ENCODE data around the gene ANKRD11.
"Not testable (repeated sequence)": the region's sequence is repeated elsewhere in the genome, so short reads cannot be mapped to it uniquely, and the experiment has no call there.

The ANKRD11 gene

DNA sequence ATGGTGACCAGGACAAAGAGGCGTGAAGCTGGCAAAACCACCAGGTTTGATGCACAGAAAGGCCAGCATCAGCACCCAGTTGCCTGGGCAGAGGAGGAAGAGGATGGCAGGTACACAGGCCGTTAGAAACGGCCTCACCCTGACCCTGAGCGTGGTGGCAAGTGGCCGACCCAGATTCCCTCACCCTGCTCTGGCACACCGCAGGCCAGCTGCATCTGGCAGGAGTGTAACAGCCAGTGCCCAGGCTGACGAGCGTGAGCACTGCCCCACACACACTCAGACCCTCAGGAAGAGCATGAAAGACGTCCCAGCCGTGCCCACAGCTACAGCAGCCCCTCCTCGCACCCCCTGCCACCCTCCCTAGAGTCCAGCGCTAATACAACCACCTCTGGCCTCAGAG lies 82.0 kb downstream of the ANKRD11 start:
- in situ Hi-C loops (cut with MboI; ENCODE audit: low sequenced_read_pairs), result no loop called here

DNA sequence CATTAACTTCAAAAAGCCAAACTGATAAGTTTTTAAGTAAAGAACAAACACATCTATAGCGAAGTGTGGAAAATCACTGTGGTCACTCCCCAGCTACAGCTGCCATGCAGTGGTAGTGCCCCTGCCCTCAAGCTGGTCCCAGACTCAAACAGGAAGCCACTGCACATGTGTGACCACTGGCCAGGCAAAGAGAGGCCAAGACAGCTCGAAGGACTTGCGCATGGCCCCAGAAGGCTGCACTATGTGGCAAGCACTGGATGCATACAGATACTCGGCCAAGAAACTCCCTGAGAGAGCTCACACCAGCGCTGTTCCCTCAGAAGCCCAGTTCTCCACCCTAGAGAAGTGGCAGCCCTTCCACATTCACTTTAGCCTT lies 82.4 kb downstream of the ANKRD11 start:
- in situ Hi-C loops (cut with MboI; ENCODE audit: low sequenced_read_pairs), result no loop called here

DNA sequence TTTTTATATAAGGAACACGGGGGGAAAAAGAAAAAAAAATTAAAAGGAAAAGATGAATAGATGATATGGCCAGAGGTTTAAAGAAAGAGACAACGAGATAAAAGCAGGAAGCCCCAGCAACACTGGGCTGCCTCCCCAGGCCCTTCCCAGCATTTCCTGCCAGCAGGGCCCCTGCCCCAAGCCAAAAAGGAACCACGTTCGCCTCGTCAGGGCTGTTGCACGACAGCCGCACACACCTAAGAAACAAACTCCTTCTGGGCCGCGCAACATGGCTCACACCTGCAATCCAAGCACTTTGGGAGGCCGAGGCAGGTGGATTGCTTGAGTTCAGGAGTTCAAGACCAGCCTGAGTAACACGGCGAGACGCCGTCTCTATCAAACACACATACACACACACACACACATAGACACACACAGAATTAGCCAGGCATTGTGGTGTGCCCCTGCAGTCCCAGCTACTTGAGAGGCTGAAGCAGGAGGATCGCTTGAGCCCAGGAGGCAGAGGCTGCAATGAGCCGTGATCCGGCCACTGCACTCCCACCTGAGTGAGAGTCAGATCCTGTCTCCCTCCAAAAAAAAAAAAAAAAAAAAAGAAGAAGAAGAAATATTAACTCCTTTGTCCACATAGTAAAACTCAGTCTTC lies 83.0 kb downstream of the ANKRD11 start:
- in situ Hi-C loops (cut with MboI; ENCODE audit: low sequenced_read_pairs), result no loop called here

DNA sequence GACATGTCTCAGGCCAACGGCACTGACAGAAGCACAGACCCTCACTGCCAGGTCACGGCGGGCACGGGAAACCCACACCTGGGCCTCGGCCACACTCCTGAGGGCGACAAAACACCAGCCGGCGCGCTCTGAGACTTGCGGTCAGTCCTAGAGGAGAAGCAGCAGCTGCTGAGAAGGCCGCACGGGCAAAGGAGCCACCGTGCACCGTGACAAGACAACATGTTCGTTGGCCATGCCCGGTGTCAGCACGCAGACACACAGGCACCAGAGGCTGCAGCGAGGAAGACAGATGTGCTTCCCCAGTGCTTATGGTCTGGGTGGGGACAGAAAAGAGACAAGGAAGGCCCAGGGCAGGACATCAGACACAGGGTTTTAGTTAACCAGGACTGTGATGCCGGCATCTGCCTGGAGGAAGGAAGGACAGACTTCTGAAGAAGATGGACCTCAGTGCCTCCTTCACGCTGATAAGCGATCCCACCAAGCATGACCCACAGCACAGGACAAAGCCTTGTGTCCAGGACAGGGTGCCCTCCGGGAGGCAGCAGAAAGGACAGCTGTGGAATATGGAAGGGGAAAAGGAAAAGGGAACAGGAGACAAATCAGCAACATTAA lies 84.0 kb downstream of the ANKRD11 start:
- in situ Hi-C loops (cut with MboI; ENCODE audit: low sequenced_read_pairs), result no loop called here

DNA sequence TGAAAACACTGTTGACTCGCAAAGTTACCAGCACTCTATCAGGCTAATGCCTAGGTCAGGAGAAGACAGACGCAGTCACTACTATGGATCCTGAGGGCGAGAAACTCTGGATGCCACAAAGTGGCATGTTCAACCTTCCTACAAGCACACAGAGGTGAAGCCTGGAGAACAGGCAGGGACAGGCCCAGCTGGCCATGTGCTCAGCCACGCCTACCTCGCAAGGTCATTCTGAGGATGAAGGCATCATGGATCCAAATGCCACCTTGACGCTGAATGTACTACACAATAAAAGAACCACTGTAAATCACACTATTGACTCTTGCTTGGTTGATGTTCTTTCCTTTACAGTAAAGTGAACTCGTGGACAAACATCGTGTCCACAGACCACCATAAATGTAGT lies 85.8 kb downstream of the ANKRD11 start:
- in situ Hi-C loops (cut with MboI; ENCODE audit: low sequenced_read_pairs), result no loop called here

DNA sequence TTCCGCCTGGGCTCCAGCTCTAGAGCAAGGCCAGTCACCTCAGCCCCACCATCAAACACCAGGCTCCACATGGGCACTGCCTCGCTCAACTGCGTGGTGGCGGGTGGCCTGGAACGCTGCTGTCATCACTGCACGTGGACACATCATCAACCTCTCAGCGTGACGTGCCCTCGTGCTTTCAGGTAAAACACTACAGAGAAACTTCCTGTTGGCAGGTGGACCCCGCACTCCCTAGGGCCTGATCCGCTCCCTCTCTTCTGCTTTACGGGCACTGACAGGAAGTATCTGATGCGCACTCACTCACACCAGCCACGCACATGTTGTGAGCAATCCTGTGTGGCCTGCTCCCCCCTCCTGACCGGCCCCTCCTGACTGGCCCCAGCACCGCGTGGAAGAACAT lies 87.4 kb downstream of the ANKRD11 start:
- in situ Hi-C loops (cut with MboI; ENCODE audit: low sequenced_read_pairs), result no loop called here

DNA sequence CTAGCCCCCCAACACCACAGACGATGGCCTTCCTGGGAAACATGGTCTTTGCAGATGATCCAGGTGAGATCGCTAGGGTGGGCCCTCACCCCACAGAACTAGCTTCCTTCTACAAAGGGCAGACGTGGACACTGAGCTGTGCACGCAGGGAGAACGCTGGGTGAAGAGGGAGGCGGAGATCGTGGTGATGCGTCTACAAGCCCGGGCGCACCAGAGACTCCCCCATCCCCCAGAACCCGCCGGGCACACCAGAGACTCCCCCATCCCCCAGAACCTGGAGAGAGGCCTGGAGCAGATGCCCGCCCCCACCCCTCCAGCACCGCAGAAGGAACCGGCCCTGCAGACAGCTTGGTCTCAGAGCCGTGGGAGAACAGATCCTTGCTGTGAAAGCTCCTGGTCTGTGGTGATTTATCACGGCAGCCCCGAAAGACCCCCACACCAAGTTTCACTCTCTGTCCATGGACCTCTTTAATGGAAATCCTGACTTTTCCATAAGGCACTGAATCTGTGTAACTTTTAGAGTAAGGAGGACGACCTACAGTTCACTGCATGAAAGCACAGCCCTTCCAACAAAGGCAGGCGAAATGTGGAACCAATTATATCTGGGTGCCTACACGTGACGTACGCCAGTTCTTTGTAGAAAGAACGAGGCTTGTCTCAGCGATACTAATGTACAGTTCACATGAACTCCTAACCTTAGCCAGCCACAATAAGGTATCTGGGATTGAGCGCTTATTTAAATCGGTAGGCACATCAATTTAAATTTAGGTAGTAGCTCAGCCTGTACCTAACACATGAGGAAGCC lies 88.5 kb downstream of the ANKRD11 start:
- in situ Hi-C loops (cut with MboI; ENCODE audit: low sequenced_read_pairs), result no loop called here

DNA sequence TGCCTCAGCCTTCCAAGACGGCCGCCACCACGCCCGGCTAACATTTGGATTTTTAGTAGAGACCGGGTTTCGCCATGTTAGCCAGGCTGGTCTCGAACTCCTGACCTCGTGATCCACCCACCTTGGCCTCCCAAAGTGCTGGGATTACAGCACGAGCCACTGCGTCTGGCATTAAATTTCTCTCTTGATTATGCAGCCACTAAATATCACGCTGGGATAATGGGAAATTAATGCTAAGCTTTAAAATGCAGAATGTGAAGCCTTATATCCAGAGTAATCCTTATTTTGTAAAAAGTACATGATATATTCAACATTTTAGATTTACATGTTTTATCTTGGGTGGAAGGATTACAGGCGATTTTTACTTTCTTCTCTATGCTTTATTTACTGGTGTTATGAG lies 89.2 kb downstream of the ANKRD11 start:
- in situ Hi-C loops (cut with MboI; ENCODE audit: low sequenced_read_pairs), result no loop called here

DNA sequence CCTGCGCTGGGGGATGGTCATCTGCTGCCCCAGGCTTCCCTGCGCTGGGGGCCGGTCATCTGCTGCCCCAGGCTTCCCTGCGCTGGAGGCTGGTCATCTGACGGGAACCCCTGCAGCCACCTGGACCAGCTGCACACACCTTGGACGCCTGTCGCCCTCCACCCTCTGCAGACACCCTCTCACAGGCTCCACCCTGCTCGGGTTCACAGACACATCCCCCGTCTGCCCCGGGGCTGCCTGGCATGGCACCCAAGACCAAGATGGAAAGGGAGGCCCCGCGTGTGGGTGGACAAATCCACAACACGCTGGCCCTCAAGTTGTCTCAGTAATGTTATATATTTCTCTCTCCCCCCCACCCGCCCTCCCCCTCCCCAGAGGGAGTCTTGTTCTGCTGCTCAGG lies 89.6 kb downstream of the ANKRD11 start:
- in situ Hi-C loops (cut with MboI; ENCODE audit: low sequenced_read_pairs), result no loop called here

DNA sequence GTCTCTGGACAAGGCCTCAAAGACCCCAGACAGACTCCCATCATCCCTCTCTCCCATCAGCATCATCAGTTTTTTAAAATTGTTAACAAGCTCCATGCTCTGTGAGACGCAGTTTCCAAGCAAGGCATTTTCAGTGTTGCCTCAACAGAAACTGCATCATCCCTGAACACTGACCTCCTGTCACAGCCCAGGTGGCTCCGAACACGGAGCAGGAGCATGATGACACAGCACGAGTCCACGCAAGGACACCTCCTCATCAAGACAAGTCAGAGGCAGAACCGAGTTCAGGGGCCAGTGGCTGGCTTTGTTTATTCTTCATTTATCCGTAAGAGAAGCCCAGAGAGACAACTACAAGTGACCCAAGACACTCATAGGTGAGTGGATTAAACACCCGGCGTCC lies 91.4 kb downstream of the ANKRD11 start:
- in situ Hi-C loops (cut with MboI; ENCODE audit: low sequenced_read_pairs), result no loop called here

DNA sequence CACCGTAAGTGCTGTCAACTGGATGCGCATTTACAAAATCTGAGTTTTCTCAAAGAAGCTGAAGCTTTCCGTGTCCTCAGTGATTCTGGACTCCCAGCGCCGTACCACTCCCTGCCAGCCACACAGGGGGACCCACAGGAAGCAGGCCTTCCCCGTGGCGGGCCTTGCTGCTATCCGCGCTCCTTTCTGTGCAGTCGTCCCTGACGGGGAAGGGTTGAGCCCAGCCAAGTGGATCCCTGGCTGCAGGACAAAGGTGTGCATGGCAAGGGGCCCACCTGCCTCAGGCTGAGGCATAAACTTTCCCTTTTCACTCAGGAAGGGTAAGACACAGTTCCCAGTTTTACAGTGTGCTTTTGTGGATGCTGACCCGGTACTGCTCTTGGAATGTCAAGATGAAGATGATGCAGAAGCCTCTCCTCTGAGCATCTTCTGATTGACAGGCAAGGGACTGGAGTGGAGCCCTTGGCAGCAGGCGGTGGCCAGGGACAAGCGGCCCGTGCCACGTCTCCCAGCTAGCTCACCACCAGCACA lies 93.0 kb downstream of the ANKRD11 start:
- in situ Hi-C loops (cut with MboI; ENCODE audit: low sequenced_read_pairs), result no loop called here

DNA sequence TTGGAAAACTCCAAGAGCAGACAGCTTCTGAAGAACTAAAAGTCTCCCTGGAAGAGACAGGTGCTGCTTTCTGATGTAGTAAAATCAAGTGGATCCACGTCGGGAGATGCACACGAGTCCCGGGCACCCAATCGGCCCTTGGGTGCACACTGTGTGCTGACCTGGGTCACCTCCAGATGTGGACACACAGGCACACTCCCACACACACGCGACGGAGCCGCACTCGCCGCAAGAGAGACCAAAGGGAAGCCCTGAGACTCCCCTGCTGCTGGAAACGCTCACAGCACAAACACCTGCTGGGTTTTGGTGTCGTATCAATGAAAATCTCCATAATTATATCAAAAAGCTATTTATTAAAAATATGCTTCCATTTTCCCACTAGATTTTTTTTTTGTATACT lies 94.2 kb downstream of the ANKRD11 start:
- in situ Hi-C loops (cut with MboI; ENCODE audit: low sequenced_read_pairs), result no loop called here

DNA sequence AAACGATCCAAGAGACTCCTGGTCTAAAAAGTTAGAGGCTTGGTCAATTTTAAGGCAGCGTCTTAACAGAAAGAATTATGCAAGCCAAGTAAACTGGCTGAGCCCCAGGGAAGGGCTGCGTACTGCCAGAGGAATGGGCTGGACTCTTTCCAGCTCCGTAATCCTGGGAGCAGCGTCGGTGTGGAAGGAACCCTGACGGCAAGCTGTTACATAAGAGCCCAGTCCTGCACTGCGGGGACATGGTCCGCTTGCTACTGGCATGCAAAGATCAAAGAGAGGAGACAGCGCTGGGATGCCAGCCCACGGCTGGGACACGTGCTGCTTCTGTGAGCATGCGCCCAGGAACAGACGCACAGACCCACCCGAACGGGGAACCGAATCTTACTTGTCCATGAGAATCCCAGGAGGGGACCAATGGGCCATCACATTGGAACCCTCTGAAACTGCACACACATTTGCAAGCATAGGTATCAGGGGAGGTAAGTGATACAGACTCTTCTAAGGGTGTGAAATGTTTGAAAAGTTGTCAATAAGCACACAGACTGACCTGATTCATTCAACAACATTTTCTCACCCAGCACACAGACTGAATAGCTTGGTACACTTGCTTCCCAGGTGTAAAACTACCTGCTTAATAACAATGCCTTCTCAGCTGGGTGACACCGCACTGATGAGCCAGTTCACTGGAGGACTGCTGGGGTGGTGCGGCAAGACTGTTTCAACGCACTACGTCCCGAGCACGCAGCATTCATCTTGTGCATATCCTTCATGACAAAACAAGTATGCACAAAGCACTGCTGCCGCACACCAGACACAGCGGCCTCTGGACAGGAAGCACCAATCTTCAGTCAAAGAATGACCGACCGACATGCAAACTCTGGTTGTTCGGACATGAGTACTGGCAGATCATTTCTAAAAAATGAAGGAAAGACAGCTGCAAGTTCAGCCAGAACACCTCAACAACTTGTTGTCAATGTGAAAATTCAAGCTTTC lies 94.9 kb downstream of the ANKRD11 start:
- in situ Hi-C loops (cut with MboI; ENCODE audit: low sequenced_read_pairs), result no loop called here

DNA sequence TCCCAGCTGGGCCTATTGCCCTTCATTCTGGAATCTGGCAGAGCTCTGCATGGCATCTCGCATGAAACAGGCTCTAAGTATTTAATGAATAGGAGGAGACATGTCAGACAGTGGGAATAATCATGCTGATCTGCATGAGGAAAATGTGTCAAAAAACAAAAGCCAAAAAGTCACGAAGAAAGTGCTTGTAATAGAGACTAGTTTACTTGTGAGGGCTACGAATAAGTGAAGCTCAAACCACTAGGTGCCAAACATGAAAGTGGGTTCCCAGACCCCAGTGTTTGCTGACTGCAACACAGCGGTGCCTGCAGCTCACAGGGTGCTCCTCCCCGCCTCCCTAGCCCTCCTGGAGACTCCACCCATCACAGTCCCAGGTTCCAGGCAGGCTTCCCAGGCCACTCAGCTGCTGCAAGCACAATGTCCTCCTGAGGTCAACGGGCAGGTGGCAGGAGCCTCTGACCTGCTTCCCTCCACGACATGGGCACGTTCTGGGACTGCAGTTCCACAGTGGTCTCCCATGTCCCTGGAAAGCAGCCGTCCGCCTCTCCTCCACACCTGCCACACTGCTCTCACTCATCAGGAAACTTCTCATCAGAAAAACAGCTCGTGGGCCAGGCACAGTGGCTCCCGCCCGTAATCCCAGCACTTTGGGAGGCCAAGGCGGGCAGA lies 96.5 kb downstream of the ANKRD11 start:
- in situ Hi-C loops (cut with MboI; ENCODE audit: low sequenced_read_pairs), result no loop called here

DNA sequence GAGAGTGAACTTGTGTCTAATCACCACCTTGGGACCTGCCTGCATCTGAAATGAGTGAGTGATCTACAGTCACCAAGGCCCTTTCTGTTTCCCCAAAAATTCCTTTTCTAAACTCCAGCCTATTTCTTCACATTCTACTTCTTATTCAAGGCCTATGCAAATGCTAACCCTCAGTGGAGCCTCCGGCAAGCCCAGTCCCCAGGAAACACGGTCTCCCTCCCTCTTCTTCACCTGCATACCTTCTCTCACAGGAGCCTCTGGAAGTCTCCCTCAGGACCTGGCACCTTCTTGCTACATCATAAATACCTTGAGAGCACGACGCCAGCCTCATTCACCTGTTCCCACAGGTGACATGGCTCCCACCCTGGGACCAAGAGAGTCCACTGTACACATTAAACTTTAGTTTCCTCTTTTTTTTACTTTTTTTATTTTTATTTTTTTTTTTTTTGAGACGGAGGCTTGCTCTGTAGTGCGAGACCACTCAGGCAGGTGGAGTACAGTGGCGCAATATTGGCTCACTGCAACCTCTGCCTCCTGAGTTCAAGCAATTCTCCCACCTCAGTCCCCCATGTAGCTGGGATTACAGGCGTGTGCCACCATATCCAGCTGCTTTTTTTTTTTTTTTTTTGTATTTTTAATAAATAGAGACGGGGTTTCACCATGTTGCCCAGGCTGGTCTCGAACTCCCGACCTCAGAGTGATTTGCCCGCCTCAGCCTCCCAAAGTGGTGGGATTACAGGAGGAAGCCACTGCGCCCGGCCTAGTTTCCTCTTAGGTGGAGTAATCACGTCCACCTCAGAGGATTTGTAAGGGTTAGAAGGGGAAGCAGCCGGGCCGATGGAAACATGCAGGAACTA lies 97.3 kb downstream of the ANKRD11 start:
- in situ Hi-C loops (cut with MboI; ENCODE audit: low sequenced_read_pairs), result no loop called here

DNA sequence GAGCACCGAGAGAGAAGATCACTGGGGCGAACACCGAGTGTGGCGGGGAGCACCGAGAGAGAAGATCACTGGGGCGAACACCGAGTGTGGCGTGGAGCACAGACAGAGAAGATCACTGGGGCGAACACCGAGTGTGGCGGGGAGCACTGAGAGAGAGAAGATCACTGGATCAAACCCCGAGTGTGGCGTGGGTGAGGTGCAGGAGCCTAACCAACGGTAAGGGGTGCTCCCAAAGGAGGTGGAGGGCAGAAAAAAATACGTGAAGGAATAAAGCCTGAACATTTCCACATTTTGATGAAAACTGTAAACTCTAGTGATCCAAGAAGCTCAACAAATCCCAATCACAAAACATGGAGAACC lies 100.2 kb downstream of the ANKRD11 start:
- in situ Hi-C loops (cut with MboI; ENCODE audit: low sequenced_read_pairs), result not testable (repeated sequence)

DNA sequence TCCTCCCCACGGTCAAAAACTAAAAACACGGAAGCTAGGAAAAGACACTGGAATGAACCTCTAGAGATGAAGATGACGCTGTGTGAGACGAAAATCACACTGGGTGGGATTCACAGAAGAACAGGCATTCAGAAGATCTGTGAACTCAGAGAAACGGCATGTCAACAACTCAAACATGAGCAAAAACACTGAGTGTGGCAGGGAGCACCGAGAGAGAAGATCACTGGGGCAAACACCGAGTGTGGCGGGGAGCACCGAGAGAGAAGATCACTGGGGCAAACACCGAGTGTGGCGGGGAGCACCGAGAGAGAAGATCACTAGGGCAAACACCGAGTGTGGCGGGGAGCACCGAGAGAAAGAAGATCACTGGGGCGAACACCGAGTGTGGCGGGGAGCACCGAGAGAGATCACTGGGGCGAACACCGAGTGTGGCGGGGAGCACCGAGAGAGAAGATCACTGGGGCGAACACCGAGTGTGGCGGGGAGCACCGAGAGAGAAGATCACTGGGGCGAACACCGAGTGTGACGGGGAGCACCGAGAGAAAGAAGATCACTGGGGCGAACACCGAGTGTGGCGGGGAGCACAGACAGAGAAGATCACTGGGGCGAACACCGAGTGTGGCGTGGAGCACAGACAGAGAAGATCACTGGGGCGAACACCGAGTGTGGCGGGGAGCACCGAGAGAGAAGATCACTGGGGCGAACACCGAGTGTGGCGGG lies 100.7 kb downstream of the ANKRD11 start:
- in situ Hi-C loops (cut with MboI; ENCODE audit: low sequenced_read_pairs), result not testable (repeated sequence)

DNA sequence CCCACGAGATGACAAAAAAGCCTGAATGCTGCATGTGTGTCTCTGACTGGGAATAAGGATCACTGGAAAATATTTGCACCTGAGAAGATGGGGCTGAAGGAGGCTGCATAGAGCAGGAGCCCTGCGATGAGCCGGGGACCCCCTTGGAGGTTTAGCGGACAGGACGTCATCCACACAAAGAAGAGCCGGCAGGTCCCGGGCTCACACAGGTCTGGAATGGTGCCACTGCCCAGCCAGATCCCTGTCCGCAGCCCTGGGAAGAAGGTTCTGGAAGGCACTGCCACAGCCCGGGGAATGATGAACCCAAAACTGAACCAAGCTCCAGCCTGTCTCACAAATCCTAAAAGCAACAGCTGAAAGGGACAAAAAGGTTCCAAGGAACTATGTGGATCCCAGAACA lies 101.8 kb downstream of the ANKRD11 start:
- in situ Hi-C loops (cut with MboI; ENCODE audit: low sequenced_read_pairs), result no loop called here
